Measurements from ENCODE around the gene NMT1.

NMT1 gene

GRCh38 chr17:45156242-45156641 lies 95.1 kb downstream of the NMT1 start:
- in situ Hi-C loops (cut with HindIII; ENCODE audit: low pct_ligation_motif_present, low pct_unique_long_range_greater_than_20kb, low sequenced_read_pairs), result no loop called here

More at GRCh38 chr17:45156242-45156641, 95.1 kb downstream of the NMT1 start:
- no peak for DNase-seq

Measured in ACHN (cell line).